22Rv1 (cell line): ENCODE results near the gene PTPRD.

ENCODE experiments used
- CTCF ChIP-seq: fragments of 450-650 bp; IDR thresholded peaks from 2 replicates; pipeline ENCODE4 v1.5.1; 2017; ENCODE audit warnings: mild to moderate bottlenecking
- ZFX ChIP-seq: fragments of 450-650 bp; IDR thresholded peaks from 2 replicates; pipeline ENCODE4 v1.6.1; 2017; ENCODE audit warnings: antibody characterized with exemption, borderline replicate concordance

- TF ChIP-seq CTCF (no peak), ZFX (no peak)
Measured at GRCh38 chr9:8400378-8400777, 2212.4 kb downstream of the PTPRD start.
